CD14-positive monocyte (primary cell): Measurements from ENCODE around the gene SMAD3. TPM values are rescaled to one million over a fixed set of nuclear protein-coding genes. Genes with fewer than 3 reads are reported as not detected.

ENCODE experiments used
- DNase-seq, 3 donors: peaks; one replicate each; pipeline ENCODE4 v3.0.0-alpha.2; 2011 to 2022
- H2AFZ ChIP-seq: 2 replicates; pipeline ENCODE4 v1.6.0; 2012; ENCODE audit warnings: mild to moderate bottlenecking, low read depth, low read length, inconsistent platforms; ENCODE audit not compliant: insufficient read depth, poor library complexity, severe bottlenecking
- H3K27ac ChIP-seq, 2 donors: 1 replicate in 1 of 2; 2 replicates in 1 of 2; pipeline ENCODE4 v1.5.1; 2012 to 2013; ENCODE audit warnings: low read length in 2 of 2, control low read depth in 1 of 2, inconsistent platforms in 1 of 2, low read depth in 1 of 2, mild to moderate bottlenecking in 1 of 2
- H3K27me3 ChIP-seq, 2 donors: one replicate each; pipeline versions ENCODE4 v1.6.0 to v1.6.1; 2011 to 2013; ENCODE audit warnings: low read length in 2 of 2; ENCODE audit not compliant: control insufficient read depth in 2 of 2, insufficient read depth in 2 of 2
- H3K36me3 ChIP-seq, 2 donors: replicated peaks in 1 of 2; 1 replicate in 1 of 2; 2 replicates in 1 of 2; pipeline versions ENCODE4 v1.5.1 to v1.6.1; 2012 to 2013; ENCODE audit warnings: low read length in 2 of 2, control low read depth in 1 of 2, inconsistent platforms in 1 of 2, mild to moderate bottlenecking in 1 of 2; ENCODE audit not compliant: insufficient read depth in 2 of 2, control insufficient read depth in 1 of 2
- H3K4me1 ChIP-seq, 2 donors: 1 replicate in 1 of 2; 2 replicates in 1 of 2; pipeline versions ENCODE4 v1.5.1 to v1.6.1; 2012 to 2013; ENCODE audit warnings: low read length in 2 of 2, control low read depth in 1 of 2, inconsistent platforms in 1 of 2, mild to moderate bottlenecking in 1 of 2, moderate library complexity in 1 of 2; ENCODE audit not compliant: insufficient read depth in 2 of 2, control insufficient read depth in 1 of 2
- H3K4me2 ChIP-seq: replicated peaks from 2 replicates; pipeline ENCODE3; 2012; ENCODE audit warnings: low read length, moderate library complexity, mild to moderate bottlenecking; ENCODE audit not compliant: poor library complexity, severe bottlenecking; ENCODE audit errors: extremely low read depth
- H3K4me3 ChIP-seq, 3 experiments: fragments of 200-600 bp in 1 of 3; sonication (generic) in 1 of 3; replicated peaks in 1 of 3; 1 replicate in 2 of 3; 2 replicates in 1 of 3; pipeline ENCODE4 v1.5.1; 2011 to 2013; ENCODE audit warnings: low read length in 3 of 3, mild to moderate bottlenecking in 3 of 3, control low read depth in 2 of 3, low read depth in 2 of 3, inconsistent platforms in 1 of 3, moderate library complexity in 1 of 3
- H3K79me2 ChIP-seq: 2 replicates; pipeline ENCODE4 v1.6.0; 2012; ENCODE audit warnings: mild to moderate bottlenecking, control low read depth, inconsistent platforms, low read length, moderate library complexity; ENCODE audit not compliant: insufficient read depth
- H3K9ac ChIP-seq: 2 replicates; pipeline ENCODE4 v1.6.0; 2017; ENCODE audit warnings: low read length, mild to moderate bottlenecking; ENCODE audit not compliant: insufficient read depth, poor library complexity, severe bottlenecking
- H3K9me3 ChIP-seq, 2 donors: replicated peaks in 1 of 2; 1 replicate in 1 of 2; 2 replicates in 1 of 2; pipeline versions ENCODE4 v1.5.1 to v1.6.1; 2012 to 2013; ENCODE audit warnings: low read length in 2 of 2, control low read depth in 1 of 2; ENCODE audit not compliant: control insufficient read depth in 1 of 2, insufficient read depth in 1 of 2
- H4K20me1 ChIP-seq: 2 replicates; pipeline ENCODE4 v1.6.0; 2012; ENCODE audit warnings: mild to moderate bottlenecking, low read length, control low read depth, moderate library complexity; ENCODE audit not compliant: insufficient read depth
- H3K27ac Mint-ChIP-seq, 7 donors: one replicate each; pipeline ENCODE4 v1.8.0; 2020; ENCODE audit warnings: mild to moderate bottlenecking in 7 of 7, mixed read lengths in 7 of 7, moderate library complexity in 6 of 7, inconsistent platforms in 2 of 7
- H3K27me3 Mint-ChIP-seq, 3 donors: one replicate each; pipeline ENCODE4 v1.8.0; 2021 to 2022; ENCODE audit warnings: low read depth in 3 of 3, mild to moderate bottlenecking in 3 of 3, mixed read lengths in 3 of 3, moderate library complexity in 3 of 3, inconsistent platforms in 1 of 3
- H3K36me3 Mint-ChIP-seq, 2 donors: one replicate each; pipeline ENCODE4 v1.8.0; 2020; ENCODE audit warnings: mixed read lengths in 2 of 2, inconsistent platforms in 1 of 2, mild to moderate bottlenecking in 1 of 2
- H3K4me1 Mint-ChIP-seq: one replicate; pipeline ENCODE4 v1.8.0; 2020; ENCODE audit warnings: mild to moderate bottlenecking, mixed read lengths
- H3K4me3 Mint-ChIP-seq, 2 donors: one replicate each; pipeline ENCODE4 v1.8.0; 2020; ENCODE audit warnings: mild to moderate bottlenecking in 2 of 2, mixed read lengths in 2 of 2, moderate library complexity in 1 of 2
- H3K9me3 Mint-ChIP-seq, 7 donors: one replicate each; pipeline ENCODE4 v1.8.0; 2020 to 2022; ENCODE audit warnings: mixed read lengths in 7 of 7, mild to moderate bottlenecking in 6 of 7, moderate library complexity in 6 of 7, inconsistent platforms in 2 of 7
- CTCF ChIP-seq: fragments of 200-600 bp; IDR thresholded peaks from one replicate; pipeline ENCODE4 v1.8.0; 2022; ENCODE audit warnings: antibody characterized with exemption, mild to moderate bottlenecking
- WGBS: methylation state at CpG from one replicate; pipeline ENCODE4 v1.1.5; 2013; ENCODE audit warnings: missing lambda C conversion rate; ENCODE audit not compliant: insufficient coverage; 5-methylcytosine and 5-hydroxymethylcytosine counted together
- intact Hi-C, 2 donors: fragments of 100-400 bp; cut with micrococcal nuclease; formaldehyde crosslinking; loops; one replicate each; pipeline versions ENCODE4 v1.15.0 to v1.15.1; 2023
- polyA plus RNA-seq, 3 donors: library from polyadenylated mRNA; depleted of rRNA in 1 of 3; unstranded in 2 of 3; stranded (reverse) in 1 of 3; fragments of 300-500 nt in 2 of 3; fragments of >200 nt in 1 of 3; fragmentation: Illumina TruSeq in 2 of 3; gene quantifications; 1 replicate in 2 of 3; 2 replicates in 1 of 3; pipeline ENCODE4 v1.2.3, GENCODE V29; 2012 to 2021

The SMAD3 gene
- polyA plus RNA-seq, 3 donors, result 4.4 to 41.7 (median 5.4) TPM

DNA sequence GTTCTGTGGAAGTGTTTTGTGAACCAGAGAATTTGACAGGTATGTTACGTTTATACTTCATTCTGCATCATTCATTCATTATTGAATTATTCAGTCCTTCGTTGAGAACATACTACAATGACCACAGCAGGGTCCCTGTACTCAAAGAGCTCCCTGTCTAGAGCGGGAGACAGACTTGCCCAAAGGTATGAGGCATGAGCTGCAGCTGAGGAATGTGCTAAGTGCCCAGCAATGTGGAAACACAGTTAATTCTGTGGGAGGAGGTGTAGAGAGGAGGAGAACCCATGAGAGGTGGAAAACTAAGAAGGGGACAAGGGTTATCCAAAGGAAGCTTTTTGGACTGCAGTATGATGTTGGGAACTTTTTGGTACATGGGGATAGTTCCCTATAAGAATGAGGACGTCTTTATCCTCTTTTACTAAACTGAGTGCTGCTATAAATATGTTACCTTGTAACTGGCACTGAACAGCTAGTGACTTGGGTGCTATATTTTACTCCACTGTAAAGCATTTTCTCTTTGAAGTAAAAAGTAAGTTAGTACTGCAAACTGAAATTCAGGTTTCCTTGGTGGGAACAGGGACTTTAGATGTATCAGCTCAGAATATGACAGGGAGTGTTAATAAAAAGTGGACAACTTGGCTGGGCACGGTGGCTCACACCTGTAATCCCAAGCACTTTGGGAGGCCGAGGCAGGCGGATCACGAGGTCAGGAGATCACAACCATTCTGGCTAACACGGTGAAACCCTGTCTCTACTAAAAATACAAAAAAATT is 5.7 kb downstream of the SMAD3 start:
- peaks cover 83% of the 10 kb centered on the region for H4K20me1 ChIP-seq

DNA sequence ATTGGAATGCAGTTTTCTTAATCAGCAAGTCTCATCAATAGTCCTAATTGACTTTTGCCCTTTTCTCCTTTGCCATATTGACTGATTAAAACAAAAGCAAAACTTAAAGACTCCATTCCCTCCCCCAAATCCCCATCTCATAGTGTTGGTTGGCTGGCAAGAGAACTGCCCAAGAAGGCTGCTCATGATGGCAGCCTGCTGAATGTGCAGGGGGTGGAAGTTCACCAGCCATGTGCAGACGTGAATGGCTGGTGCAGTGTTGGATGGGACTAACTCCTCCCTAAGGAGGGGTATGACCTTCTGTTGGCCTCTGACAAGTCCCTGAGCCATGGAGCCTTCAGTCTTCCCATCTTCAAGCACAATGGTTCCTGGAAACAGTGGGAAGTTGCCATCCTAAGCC is 7.0 kb downstream of the SMAD3 start:
- Histone ChIP-seq H3K79me2 (peaks cover 94% of the 10 kb centered on the region), H3K4me2 (no peak overlapping the region), H3K36me3 (peaks cover 9 to 22% of the 10 kb centered on the region in 2 donors), H3K4me1 (peaks cover 69 to 80% of the 10 kb centered on the region in 2 donors), H3K9ac (no peak overlapping the region), H3K27me3 (no peaks in the 10 kb centered on the region), H3K9me3 (no peaks in the 10 kb centered on the region), H3K4me3 (no peak overlapping the region), H4K20me1 (peaks cover 83% of the 10 kb centered on the region), H3K27ac (no peak overlapping the region), H2AFZ (no peak overlapping the region)
- H3K4me3 Mint-ChIP-seq, result peak overlapping the region in 1 of 2 donors; percentile 42
- TF ChIP-seq CTCF, result no peak
- H3K9me3 Mint-ChIP-seq, result peaks cover 0 to 2% (median 0%) of the 10 kb centered on the region in 7 donors
- peaks cover 0 to 4% (median 0%) of the 10 kb centered on the region in 3 donors for H3K27me3 Mint-ChIP-seq
- peaks cover 87% of the 10 kb centered on the region for H3K4me1 Mint-ChIP-seq
- 80% methylated on average over 1 of the region's 1 CpG for WGBS
- peak overlapping the region in 1 of 7 donors; percentile 23 for H3K27ac Mint-ChIP-seq
- intact Hi-C loops, result no loop called here
- no peak for DNase-seq
- peaks cover 43 to 60% of the 10 kb centered on the region in 2 donors for H3K36me3 Mint-ChIP-seq

More for the DNA sequence above, 5.7 kb downstream of the SMAD3 start:
- Histone ChIP-seq H3K79me2 (peaks cover 94% of the 10 kb centered on the region), H2AFZ (no peak overlapping the region), H3K27ac (no peak overlapping the region), H3K4me3 (no peak overlapping the region), H3K36me3 (peaks cover 9 to 22% of the 10 kb centered on the region in 2 donors), H3K9me3 (no peaks in the 10 kb centered on the region), H3K4me1 (peaks cover 60 to 72% of the 10 kb centered on the region in 2 donors), H3K27me3 (no peaks in the 10 kb centered on the region), H3K4me2 (no peak overlapping the region), H3K9ac (no peak overlapping the region)
- peaks cover 0 to 6% (median 0%) of the 10 kb centered on the region in 7 donors for H3K9me3 Mint-ChIP-seq
- H3K27me3 Mint-ChIP-seq, result peaks cover 0 to 4% (median 0%) of the 10 kb centered on the region in 3 donors
- peaks cover 43 to 57% of the 10 kb centered on the region in 2 donors for H3K36me3 Mint-ChIP-seq
- intact Hi-C loops, result no loop called here
- no peak overlapping the region for H3K4me3 Mint-ChIP-seq
- TF ChIP-seq CTCF, result no peak
- no peak for DNase-seq
- H3K4me1 Mint-ChIP-seq, result peaks cover 77% of the 10 kb centered on the region
- WGBS, result 100% methylated on average over 1 of the region's 9 CpGs
- peak overlapping the region in 2 of 7 donors; percentile 51 to 53 for H3K27ac Mint-ChIP-seq
